Hematopoietic multipotent progenitor cell treated with erythropoietin and hydrocortisone succinate and interleukin-3 and kit ligand, for 8 days (in vitro differentiated cells): ENCODE measurements around the gene CBX6.
"Not testable (repeated sequence)": the region's sequence is repeated elsewhere in the genome, so short reads cannot be mapped to it uniquely, and the experiment has no call there.

ENCODE experiments used
- DNase-seq: peaks from one replicate; pipeline ENCODE4 v3.0.0-alpha.2; 2015

The CBX6 gene

GRCh38 chr22:38861170-38861876 lies 10.7 kb downstream of the CBX6 start:
- DNase-seq = no peak

- DNase-seq = no peak
These were observed 11.5 kb downstream of the CBX6 start for GRCh38 chr22:38860283-38861169.

GRCh38 chr22:38859581-38860282 lies 12.3 kb downstream of the CBX6 start:
- DNase-seq = no peak

- DNase-seq = no peak
These were observed 13.5 kb downstream of the CBX6 start for GRCh38 chr22:38858492-38858891.

GRCh38 chr22:38854476-38854875 lies 17.5 kb downstream of the CBX6 start:
- DNase-seq = not testable (repeated sequence)

GRCh38 chr22:38853883-38854282 lies 18.1 kb downstream of the CBX6 start:
- DNase-seq = not testable (repeated sequence)

- no peak for DNase-seq
These were observed 18.8 kb downstream of the CBX6 start for GRCh38 chr22:38853196-38853651.

GRCh38 chr22:38852522-38852921 lies 19.5 kb downstream of the CBX6 start:
- DNase-seq = no peak

- no peak for DNase-seq
These were observed 20.8 kb downstream of the CBX6 start for GRCh38 chr22:38850941-38851849.

- DNase-seq = no peak
These were observed 21.6 kb downstream of the CBX6 start for GRCh38 chr22:38850399-38850798.

- no peak for DNase-seq
These were observed 22.2 kb downstream of the CBX6 start for GRCh38 chr22:38849811-38850210.

GRCh38 chr22:38846412-38846811 lies 25.6 kb downstream of the CBX6 start:
- no peak for DNase-seq

- DNase-seq = no peak
These were observed 26.8 kb downstream of the CBX6 start for GRCh38 chr22:38845004-38845740.

GRCh38 chr22:38844315-38845003 lies 27.6 kb downstream of the CBX6 start:
- no peak for DNase-seq

- no peak for DNase-seq
These were observed 28.2 kb downstream of the CBX6 start, which contains the start of gene NPTXR for GRCh38 chr22:38843657-38844314. Gene NPTXR (minus strand): TSS chr22:38844028.

- DNase-seq = peak; percentile 13
These were observed 28.8 kb downstream of the CBX6 start for GRCh38 chr22:38843201-38843656.

GRCh38 chr22:38842512-38843200 lies 29.4 kb downstream of the CBX6 start:
- no peak for DNase-seq

- no peak for DNase-seq
These were observed 30.4 kb downstream of the CBX6 start for GRCh38 chr22:38841635-38842034.

- DNase-seq = no peak
These were observed 30.8 kb downstream of the CBX6 start for GRCh38 chr22:38841211-38841610.

GRCh38 chr22:38840129-38840528 lies 31.9 kb downstream of the CBX6 start:
- no peak for DNase-seq
